HG02852 (cell line): ENCODE results near the gene FNBP1L.
"Not testable (repeated sequence)": the region's sequence is repeated elsewhere in the genome, so short reads cannot be mapped to it uniquely, and the experiment has no call there.

Experiments
- ATAC-seq: cut with Tn5 transposase; IDR thresholded peaks from one replicate; pipeline ENCODE4 v1.9.1; 2021; ENCODE audit warnings: mild to moderate bottlenecking, moderate library complexity; ENCODE audit not compliant: unreplicated experiment

The FNBP1L gene

GRCh38 chr1:93442741-93443140 lies 5.2 kb upstream of the FNBP1L start:
- no peak for ATAC-seq

- no peak for ATAC-seq
These were observed 4.5 kb upstream of the FNBP1L start for GRCh38 chr1:93443454-93443853.

DNA sequence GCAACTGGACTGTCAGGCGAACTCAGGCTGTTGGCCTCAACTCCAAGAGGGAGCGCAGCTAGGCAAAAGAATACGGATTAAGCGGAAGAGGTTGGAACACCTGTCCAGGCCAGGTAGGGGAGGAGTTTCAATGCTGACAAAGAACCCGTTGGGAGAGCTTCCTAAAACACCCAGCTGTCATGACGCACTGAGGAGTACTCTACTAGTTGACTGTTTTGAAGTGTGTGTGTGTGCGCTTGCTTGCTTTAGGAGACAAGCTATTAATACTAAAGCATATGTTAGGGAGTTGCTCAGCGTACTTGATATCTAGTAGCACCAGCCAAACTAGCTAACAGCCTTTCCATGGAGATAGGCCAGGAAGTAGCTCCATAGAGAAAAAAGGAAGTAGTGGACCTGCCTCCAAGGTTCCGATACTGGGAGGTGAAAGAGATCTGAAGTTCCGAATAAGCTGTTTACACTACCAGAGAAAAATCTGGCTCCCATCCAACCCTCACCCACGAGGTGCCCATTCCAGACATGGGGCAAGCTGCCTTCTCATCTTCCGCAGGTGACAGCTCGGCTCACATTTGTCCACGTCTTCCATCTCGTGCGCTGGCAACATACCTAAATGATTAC lies 974 bp upstream of the FNBP1L start:
- no peak for ATAC-seq

DNA sequence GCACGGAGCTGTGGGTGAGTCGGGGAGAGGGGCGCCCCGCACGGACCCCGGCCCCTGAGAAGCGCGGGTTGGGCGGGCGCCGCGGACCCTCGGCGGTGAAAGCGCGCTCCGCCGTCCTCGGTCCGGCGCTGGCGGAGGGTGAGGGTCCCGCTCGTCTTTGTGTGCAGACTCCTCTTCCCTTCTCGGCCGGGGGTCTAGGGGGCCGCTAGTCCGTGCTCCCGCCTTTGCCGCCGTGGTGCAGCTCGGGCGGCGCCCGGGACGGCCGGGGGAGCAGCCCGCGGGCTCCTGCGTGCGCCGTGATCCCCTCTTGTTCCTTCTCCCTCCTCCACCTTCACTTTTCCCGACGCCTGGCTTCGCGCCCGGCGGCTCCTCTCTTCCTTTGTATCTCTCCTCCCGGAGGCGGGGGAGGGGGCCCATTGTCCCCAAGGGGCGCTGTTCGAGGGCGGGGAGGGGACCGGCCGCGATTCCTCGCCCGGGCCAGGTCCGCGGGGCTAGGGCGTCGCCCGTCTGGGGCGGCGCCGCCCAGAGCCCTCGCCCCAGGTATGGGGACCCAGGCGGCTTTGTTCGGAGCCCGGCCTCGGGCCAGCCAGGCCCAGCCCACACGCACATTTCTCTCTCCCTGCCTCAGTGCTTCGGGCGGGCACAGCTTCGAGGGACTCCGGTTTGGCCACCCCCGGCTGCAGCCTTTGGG lies 519 bp downstream of the FNBP1L start:
- ATAC-seq, result peak; percentile 41

DNA sequence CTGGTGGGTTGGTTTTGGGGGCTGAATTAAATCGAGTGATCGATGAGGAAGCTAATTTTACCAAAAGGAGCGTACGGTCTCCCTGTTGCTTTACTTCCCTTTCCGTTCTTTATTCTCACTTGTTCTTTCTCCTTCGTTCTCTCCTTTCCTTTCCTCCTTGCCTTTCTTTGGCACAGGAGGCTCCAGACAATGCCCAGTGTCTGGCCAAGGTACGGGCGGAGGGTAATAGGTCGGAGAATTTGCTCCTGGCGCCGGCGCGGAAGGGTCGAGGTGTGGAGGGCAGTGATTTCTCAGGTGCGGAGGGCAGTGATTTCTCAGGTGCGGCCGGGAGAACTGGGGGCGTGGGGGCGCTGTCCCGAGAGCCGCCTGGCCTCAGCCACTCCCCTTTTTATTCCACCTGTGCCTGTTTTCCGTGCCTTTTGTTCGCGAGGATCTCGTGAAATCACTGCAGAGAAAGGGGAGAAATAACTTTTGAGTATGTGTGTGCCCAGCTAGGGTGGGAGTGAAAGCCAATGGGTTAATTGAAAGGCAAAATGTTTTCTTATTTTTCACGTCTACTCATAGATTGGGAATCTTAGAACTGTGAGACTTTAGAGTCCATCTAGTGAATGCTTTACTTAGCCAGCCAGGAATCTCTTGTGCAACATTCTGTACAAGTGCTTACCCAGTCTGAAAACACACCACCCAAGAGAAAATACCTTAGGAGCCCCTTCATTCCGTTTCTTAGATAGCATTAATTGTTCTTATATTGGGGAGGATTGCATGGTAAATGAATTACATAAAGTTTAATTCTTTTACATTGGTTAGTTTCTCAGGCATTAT lies 1.3 kb downstream of the FNBP1L start:
- ATAC-seq, result no peak

- no peak for ATAC-seq
These were observed 2.4 kb downstream of the FNBP1L start for GRCh38 chr1:93450321-93450720.

GRCh38 chr1:93453911-93454310 lies 6.0 kb downstream of the FNBP1L start:
- no peak for ATAC-seq

GRCh38 chr1:93459126-93459525 lies 11.2 kb downstream of the FNBP1L start:
- no peak for ATAC-seq

GRCh38 chr1:93461236-93461635 lies 13.3 kb downstream of the FNBP1L start:
- no peak for ATAC-seq

DNA sequence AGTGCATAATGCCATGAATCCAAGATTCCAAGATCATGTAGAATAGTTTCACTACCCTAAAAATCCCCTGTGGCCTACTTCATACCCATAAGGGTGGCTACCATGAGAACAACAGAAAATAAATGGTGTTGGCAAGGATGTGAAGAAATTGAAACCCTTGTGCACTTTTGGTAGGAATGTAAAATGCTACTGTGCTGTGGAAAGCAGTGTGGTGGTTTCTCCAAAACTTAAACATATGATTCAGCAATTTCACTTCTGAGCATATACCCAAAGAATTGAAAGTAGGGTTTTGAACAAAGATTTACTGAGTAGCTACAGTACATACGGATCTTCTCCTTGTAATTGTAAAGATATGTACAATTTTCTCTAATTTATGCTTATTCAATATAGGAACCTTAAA lies 16.0 kb downstream of the FNBP1L start:
- no peak for ATAC-seq

DNA sequence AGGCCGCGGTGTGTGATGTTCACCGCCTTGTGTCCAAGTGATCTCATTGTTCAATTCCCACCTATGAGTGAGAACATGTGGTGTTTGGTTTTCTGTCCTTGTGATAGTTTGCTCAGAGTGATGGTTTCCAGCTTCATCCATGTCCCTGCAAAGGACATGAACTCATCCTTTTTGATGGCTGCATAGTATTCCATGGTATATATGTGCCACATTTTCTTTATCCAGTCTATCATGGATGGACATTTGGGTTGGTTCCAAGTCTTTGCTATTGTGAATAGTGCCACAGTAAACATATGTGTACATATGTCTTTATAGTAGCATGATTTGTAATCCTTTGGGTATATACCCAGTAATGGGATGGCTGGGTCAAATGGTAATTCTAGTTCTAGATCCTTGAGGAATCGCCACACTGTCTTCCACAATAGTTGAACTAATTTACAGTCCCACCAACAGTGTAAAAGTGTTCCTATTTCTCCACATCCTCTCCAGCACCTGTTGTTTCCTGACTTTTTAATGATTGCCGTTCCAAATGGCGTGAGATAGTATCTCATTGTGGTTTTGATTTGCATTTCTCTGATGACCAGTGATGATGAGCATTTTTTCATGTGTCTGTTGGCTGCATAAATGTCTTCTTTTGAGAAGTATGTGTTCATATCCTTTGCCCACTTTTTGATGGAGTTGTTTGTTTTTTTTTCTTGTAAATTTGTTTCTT lies 17.6 kb downstream of the FNBP1L start:
- not testable (repeated sequence) for ATAC-seq

- ATAC-seq, result no peak
These were observed 19.7 kb downstream of the FNBP1L start for GRCh38 chr1:93467606-93468005.

DNA sequence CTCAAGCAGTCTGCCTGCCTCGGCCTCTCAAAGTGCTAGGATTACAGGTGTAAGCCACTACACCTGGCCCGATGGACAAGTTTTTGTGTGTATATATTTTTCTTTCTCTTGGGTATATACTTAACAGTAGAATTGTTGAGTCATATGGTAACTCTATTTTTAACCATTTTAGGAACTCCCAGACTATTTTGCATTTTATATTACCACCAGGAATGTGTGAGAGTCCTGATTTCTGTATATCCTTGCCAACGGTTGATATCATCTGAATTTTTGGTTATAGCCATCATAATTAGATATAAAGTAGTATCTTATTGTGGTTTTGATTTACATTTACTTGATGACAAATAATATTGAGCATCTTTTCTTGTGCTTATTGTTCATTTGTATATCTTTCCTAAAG lies 20.7 kb downstream of the FNBP1L start:
- ATAC-seq, result no peak

DNA sequence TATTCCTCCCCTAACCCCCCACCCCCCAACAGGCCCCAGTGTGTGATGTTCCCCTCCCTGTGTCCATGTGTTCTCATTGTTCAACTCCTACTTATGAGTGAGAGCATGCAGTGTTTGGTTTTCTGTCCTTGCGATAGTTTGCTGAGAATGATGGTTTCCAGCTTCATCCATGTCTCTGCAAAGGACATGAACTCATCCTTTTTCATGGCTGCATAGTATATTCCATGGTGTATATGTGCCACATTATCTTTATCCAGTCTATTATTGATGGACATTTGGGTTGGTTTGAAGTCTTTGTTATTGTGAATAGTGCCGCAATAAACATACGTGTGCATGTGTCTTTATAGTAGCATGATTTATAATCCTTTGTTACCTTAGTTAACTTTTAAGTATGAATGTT lies 21.3 kb downstream of the FNBP1L start:
- not testable (repeated sequence) for ATAC-seq

DNA sequence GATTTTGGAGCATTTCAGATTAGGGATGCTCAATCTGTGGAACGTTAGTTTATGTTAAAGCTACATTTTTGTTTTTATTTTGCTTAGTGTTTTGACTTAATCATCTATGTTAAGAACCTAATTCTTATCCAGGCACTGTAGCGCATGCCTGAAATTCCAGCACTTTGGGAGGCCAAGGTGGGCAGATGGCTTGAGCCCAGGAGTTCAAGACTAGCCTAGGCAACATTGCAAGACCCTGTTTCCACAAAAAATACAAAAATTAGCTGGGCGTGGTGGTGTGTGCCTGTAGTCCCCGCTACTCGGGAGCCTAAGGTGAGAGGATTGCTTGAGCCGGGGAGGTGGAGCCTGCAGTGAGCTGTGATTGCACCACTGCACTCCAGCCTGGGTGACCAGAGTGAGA lies 23.4 kb downstream of the FNBP1L start:
- ATAC-seq, result no peak

DNA sequence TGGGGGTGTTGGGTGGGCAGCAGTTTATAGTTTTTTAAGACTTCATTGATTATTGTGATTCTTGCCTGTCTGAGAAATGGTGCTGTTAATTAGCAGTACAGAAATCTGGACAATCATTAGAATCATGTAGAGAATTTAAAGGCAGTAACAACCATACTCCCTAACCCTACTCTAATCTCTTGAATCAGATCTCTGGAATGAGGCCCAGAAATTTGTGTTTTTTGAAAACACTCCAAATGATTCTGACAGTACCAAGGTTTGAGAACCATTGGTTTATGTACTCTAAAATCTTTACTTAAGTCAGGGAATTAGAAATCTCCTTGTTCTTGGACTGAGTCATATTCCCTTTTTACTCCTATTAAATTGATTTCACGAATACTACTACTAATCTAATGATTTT lies 24.0 kb downstream of the FNBP1L start:
- no peak for ATAC-seq

DNA sequence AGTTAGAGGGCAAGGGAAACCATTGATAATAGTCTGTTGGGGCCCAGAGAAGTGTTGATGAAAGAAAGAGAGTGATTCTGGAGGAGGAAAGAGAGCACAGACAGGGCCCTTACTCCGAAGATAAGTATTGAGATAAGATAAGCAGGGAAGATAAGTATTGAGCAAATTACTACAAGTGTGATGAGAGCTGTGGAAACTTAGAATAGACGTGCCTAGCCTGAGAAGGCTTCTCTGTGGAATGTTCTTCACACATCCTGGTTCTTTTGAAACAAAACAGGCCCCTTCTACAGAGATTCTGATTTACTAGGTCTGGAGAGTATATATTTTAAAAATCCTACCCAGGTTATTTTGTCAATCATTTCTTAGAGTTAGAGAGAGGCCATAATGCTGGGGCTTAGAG lies 26.4 kb downstream of the FNBP1L start:
- no peak for ATAC-seq

GRCh38 chr1:93475681-93476080 lies 27.8 kb downstream of the FNBP1L start:
- no peak for ATAC-seq

DNA sequence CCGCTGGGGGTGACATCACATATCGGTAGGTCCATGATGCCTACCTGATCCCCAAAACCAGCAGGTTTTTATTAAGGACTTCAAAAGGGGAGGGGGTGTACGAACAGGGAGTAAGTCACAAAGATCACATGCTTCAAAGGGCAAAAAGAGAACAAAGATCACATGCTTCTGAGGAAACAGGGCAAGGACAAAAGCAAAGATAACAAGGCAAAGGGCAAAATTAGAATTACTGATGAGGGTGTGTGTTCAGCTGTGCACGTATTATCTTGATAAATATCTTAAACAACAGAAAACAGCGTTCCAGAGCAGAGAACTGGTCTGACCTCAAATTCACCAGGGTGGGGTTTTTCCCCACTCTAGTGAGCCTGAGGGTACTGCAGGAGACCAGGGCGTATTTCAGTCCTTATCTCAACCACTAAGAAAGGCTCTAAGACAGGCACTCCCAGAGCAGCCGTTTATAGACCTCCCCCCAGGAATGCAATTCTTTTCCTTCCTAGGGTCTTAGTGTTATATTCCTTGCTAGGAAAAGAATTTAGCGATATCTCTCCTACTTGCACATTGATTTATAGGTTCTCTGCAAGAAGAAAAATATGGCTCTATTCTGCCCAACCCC lies 31.3 kb downstream of the FNBP1L start:
- ATAC-seq, result not testable (repeated sequence)

DNA sequence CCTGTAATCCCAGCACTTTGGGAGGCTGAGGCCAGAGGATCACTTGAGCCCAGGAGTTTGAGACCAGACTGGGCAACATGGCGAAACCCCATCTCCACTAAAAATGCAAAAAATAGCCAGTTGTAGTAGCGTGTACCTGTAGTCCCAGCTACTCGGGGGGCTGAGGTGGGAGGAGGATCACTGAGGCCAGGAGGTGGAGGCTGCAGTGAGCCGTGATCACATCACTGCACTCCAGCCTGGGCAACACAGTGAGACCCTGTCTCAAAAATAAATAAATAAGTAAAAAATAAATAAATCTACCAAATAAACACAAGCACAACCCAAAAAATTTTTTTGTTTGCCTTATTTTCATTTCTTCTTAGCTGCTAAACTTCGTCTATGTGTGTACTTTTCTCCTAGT lies 34.0 kb downstream of the FNBP1L start:
- not testable (repeated sequence) for ATAC-seq

- ATAC-seq, result no peak
These were observed 35.3 kb downstream of the FNBP1L start for GRCh38 chr1:93483200-93483599.
